A673 (cell line): ENCODE results near the gene PSENEN. TPM values are rescaled to one million over a fixed set of nuclear protein-coding genes. Genes with fewer than 3 reads are reported as not detected.

Experiments used
- BruUV-seq: library from RNA; stranded (reverse); fragments of 400-500 nt; replicated peaks from 2 replicates; lab custom pipeline; 2021; lab: Mats Ljungman, UMichigan
- CTCF ChIA-PET: fragments of 300-600 bp; sonication (Branson Sonifier 250); formaldehyde crosslinking; loops from one replicate; lab custom pipeline; 2022; ENCODE audit warnings: antibody characterized with exemption; lab: Charles Lee
- POLR2A ChIA-PET: fragments of 300-600 bp; sonication (Branson Sonifier 250); formaldehyde crosslinking; loops from one replicate; lab custom pipeline; 2022; ENCODE audit warnings: antibody characterized with exemption; ENCODE audit not compliant: low non-redundant PET; lab: Charles Lee
- DNase-seq: peaks from one replicate; pipeline ENCODE4 v3.0.0-alpha.2; 2015; ENCODE audit warnings: low spot score
- H3K27ac ChIP-seq: fragments of 200-600 bp; sonication (generic); 2 replicates; pipeline ENCODE4 v1.5.1; 2016; ENCODE audit warnings: mixed run types, low read depth, mild to moderate bottlenecking, mixed read lengths, antibody characterized with exemption, low read length; ENCODE audit not compliant: poor library complexity, severe bottlenecking
- H3K27me3 ChIP-seq: fragments of 200-600 bp; sonication (generic); replicated peaks from 2 replicates; pipeline ENCODE4 v1.6.1; 2017; ENCODE audit warnings: mixed run types, low read depth, mild to moderate bottlenecking, mixed read lengths, antibody characterized with exemption, low read length; ENCODE audit not compliant: insufficient read depth, poor library complexity
- H3K36me3 ChIP-seq: fragments of 200-600 bp; sonication (generic); 2 replicates; pipeline ENCODE4 v1.6.1; 2016; ENCODE audit warnings: mixed run types, mild to moderate bottlenecking, mixed read lengths, antibody characterized with exemption, low read length; ENCODE audit not compliant: insufficient read depth, poor library complexity, severe bottlenecking
- H3K4me1 ChIP-seq: fragments of 200-600 bp; sonication (generic); 2 replicates; pipeline ENCODE4 v1.6.1; 2017; ENCODE audit warnings: mixed run types, mild to moderate bottlenecking, mixed read lengths, antibody characterized with exemption, low read length; ENCODE audit not compliant: insufficient read depth, poor library complexity, severe bottlenecking
- H3K4me3 ChIP-seq: fragments of 200-600 bp; sonication (generic); 2 replicates; pipeline ENCODE4 v1.5.1; 2016; ENCODE audit warnings: low read depth, mixed run types, mild to moderate bottlenecking, mixed read lengths, low read length; ENCODE audit not compliant: poor library complexity, severe bottlenecking
- H3K9me3 ChIP-seq: fragments of 200-600 bp; sonication (generic); 2 replicates; pipeline ENCODE4 v1.6.1; 2016; ENCODE audit warnings: mixed run types, low read depth, mild to moderate bottlenecking, mixed read lengths, antibody characterized with exemption, low read length; ENCODE audit not compliant: poor library complexity, severe bottlenecking
- CTCF ChIP-seq: fragments of 300-800, 200-600 bp; sonication (generic); conservative IDR thresholded peaks from 2 replicates; pipeline ENCODE4 v1.5.1; 2017; ENCODE audit warnings: low read depth, mild to moderate bottlenecking, antibody characterized with exemption, low read length, moderate library complexity, mixed read lengths
- EZH2 ChIP-seq: fragments of 200-600 bp; sonication (generic); IDR thresholded peaks from 2 replicates; pipeline ENCODE4 v1.6.1; 2017; ENCODE audit warnings: borderline replicate concordance, low read depth, mild to moderate bottlenecking, mixed read lengths, antibody characterized with exemption, low read length; ENCODE audit not compliant: poor library complexity, severe bottlenecking
- intact Hi-C: fragments of 100-400 bp; cut with micrococcal nuclease; formaldehyde crosslinking; loops from one replicate; pipeline ENCODE4 v1.10.0; 2022; ENCODE audit not compliant: unreplicated experiment
- total RNA-seq: library from RNA; stranded (reverse); gene quantifications from 2 replicates; pipeline ENCODE4 v1.2.3, GENCODE V29; 2021

Gene PSENEN
- total RNA-seq, 1 experiment from 2014 or later: 58.8 TPM

DNA sequence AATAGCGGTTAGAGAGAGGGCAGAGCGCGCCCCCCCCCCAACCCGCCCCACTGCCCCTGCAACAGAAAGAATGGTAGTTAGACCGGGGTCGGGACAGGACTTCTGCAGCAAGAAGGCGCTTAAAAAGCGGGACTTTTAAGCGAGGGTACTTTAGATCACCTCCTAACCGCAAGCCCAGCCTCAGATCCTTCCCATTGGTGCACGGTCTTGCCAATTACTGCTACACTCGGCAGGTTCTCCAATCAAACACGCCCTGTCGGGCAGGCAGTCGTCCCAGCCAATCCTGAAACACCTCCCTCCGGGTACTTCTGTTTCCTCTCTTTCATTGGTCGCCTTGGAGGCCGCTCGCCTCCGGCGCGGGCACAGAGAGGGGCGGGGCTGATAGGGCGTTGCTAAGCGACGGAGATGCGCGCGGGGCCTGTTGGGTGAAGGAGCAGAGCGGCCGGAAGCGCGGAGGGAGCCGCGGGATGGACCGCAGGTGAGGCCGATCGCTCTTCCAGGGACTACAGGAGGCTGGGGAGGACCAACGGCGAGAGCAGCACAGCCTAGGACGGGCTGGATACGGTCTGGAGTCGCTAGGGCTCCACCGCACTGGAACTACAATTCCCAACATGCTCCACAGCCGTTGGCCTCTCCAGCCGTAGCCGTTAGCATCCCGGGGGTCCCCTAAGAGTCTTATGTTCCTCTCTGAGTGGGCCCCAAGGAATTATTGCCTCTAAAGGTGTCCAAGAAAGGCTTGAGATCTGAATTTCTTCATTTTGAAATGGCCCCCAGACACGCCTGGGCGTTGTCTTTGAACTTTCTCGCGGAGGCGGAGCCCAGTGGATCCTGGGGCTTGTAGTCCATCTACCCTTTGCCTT, 12.5 kb downstream of the PSENEN start, which contains the start of gene PROSER3:
TSS of gene PROSER3 (plus strand) at position 428 of the 860 bp plus-strand sequence. CDS start at position 468, 40 bp downstream.
- ChIA-PET POLR2A (interaction anchor here (1.0 kb wide), 1 partner anchor 10 kb away, joined by 3 read pairs; the partner anchor contains the start of gene LIN37), CTCF (no interaction called here)
- Histone ChIP-seq H3K27ac (peak within 1 kb of the TSS; percentile 94), H3K36me3 (peaks cover 24% of the 10 kb centered on the region), H3K9me3 (no peaks in the 10 kb centered on the region), H3K4me3 (peak within 1 kb of the TSS; percentile 86), H3K4me1 (peaks cover 32% of the 10 kb centered on the region), H3K27me3 (no peaks in the 10 kb centered on the region)
- TF ChIP-seq CTCF (no peak), EZH2 (no peak)
- DNase-seq: peak; percentile 100
- intact Hi-C loops: no loop called here
- BruUV-seq: TSS peak; percentile 75

DNA sequence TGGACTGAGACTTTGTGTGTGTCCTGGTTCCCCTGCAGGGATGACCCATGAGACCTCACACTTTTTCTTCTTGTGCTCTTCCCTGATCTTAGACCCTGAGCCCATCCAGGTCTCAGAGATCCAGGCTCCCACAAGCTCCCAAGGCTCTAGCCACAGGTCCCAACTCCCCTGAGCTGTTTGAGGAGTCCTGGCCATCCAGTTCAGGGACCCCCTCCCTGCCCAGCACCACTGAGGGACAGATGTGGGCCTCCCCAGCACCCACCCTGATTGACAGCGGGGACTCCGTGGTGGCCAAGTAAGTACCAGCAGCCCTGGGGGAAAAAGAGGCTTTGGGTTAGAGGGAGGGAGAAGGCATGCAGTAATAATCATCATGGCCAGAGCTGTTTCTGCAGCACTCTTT, 14.2 kb downstream of the PSENEN start:
- ChIA-PET CTCF (no interaction called here), POLR2A (no interaction called here)
- intact Hi-C loops: no loop called here
- Histone ChIP-seq H3K4me3 (no peak overlapping the region), H3K36me3 (peaks cover 31% of the 10 kb centered on the region), H3K27ac (no peak overlapping the region), H3K4me1 (peaks cover 32% of the 10 kb centered on the region), H3K27me3 (no peaks in the 10 kb centered on the region), H3K9me3 (no peaks in the 10 kb centered on the region)
- DNase-seq: no peak
- TF ChIP-seq EZH2 (no peak), CTCF (no peak)
- no TSS peak for BruUV-seq

GRCh38 chr19:35760711-35761349, 15.4 kb downstream of the PSENEN start:
- no peak for DNase-seq
- no TSS peak for BruUV-seq
- H3K9me3 ChIP-seq: no peaks in the 10 kb centered on the region
- H3K4me3 ChIP-seq: no peak overlapping the region
- H3K36me3 ChIP-seq: peaks cover 36% of the 10 kb centered on the region
- POLR2A ChIA-PET: no interaction called here
- H3K27ac ChIP-seq: no peak overlapping the region
- intact Hi-C loops: no loop called here
- no peak for TF ChIP-seq EZH2
- TF ChIP-seq CTCF: no peak
- peaks cover 23% of the 10 kb centered on the region for H3K4me1 ChIP-seq
- no peaks in the 10 kb centered on the region for H3K27me3 ChIP-seq
- CTCF ChIA-PET: no interaction called here
